ENCODE results near the gene PON1. TPM values are rescaled to one million over a fixed set of nuclear protein-coding genes. Genes with fewer than 3 reads are reported as not detected.

Gene PON1
- total and polyA plus RNA-seq, 2 donors from 2014 or later = 0.28 TPM; not detected in 1

GRCh38 chr7:95342029-95342428 lies 17.7 kb upstream of the PON1 start:
- TF ChIP-seq CTCF (IDR thresholded peaks at IDR 0.05; ENCODE audit: borderline replicate concordance, extremely low read depth, insufficient read depth) = no peak
- Histone ChIP-seq H3K27me3 (ENCODE audit: control insufficient read depth, insufficient read depth, low read length) (no peaks in the 10 kb centered on the region), H3K4me1 (ENCODE audit: control insufficient read depth in 2 of 3, insufficient read depth in 2 of 3, low read depth in 1 of 3, low read length in 3 of 3) (no peaks in the 10 kb centered on the region), H3K4me3 (ENCODE audit: low read length in 3 of 3) (no peak overlapping the region), H3K9ac (ENCODE audit: low read length in 3 of 3) (no peak overlapping the region), H3K27ac (ENCODE audit: low read depth in 2 of 2, low read length in 2 of 2) (no peak overlapping the region), H3K9me3 (ENCODE audit: control insufficient read depth in 2 of 3, insufficient read depth in 1 of 3, low read length in 3 of 3) (no peaks in the 10 kb centered on the region), H3K36me3 (ENCODE audit: control insufficient read depth in 2 of 3, insufficient read depth in 3 of 3, low read length in 3 of 3) (no peaks in the 10 kb centered on the region)
- no peak for DNase-seq
- intact Hi-C loops (cut with DNase I) = no loop called here
- FAIRE-seq = no peak

GRCh38 chr7:95340491-95340890 lies 16.2 kb upstream of the PON1 start:
- Histone ChIP-seq H3K4me3 (ENCODE audit: low read length in 3 of 3) (no peak overlapping the region), H3K36me3 (ENCODE audit: control insufficient read depth in 2 of 3, insufficient read depth in 3 of 3, low read length in 3 of 3) (no peaks in the 10 kb centered on the region), H3K9me3 (ENCODE audit: control insufficient read depth in 2 of 3, insufficient read depth in 1 of 3, low read length in 3 of 3) (no peaks in the 10 kb centered on the region), H3K27me3 (ENCODE audit: control insufficient read depth, insufficient read depth, low read length) (no peaks in the 10 kb centered on the region), H3K9ac (ENCODE audit: low read length in 3 of 3) (no peak overlapping the region), H3K27ac (ENCODE audit: low read depth in 2 of 2, low read length in 2 of 2) (no peak overlapping the region), H3K4me1 (ENCODE audit: control insufficient read depth in 2 of 3, insufficient read depth in 2 of 3, low read depth in 1 of 3, low read length in 3 of 3) (no peaks in the 10 kb centered on the region)
- no peak for FAIRE-seq
- TF ChIP-seq CTCF (IDR thresholded peaks at IDR 0.05; ENCODE audit: borderline replicate concordance, extremely low read depth, insufficient read depth) = no peak
- intact Hi-C loops (cut with DNase I) = no loop called here
- DNase-seq = no peak

GRCh38 chr7:95338832-95339231 lies 14.5 kb upstream of the PON1 start:
- DNase-seq (no peak), FAIRE-seq (no peak)
- Histone ChIP-seq H3K36me3 (ENCODE audit: control insufficient read depth in 2 of 3, insufficient read depth in 3 of 3, low read length in 3 of 3) (no peaks in the 10 kb centered on the region), H3K9me3 (ENCODE audit: control insufficient read depth in 2 of 3, insufficient read depth in 1 of 3, low read length in 3 of 3) (no peaks in the 10 kb centered on the region), H3K27me3 (ENCODE audit: control insufficient read depth, insufficient read depth, low read length) (no peaks in the 10 kb centered on the region), H3K27ac (ENCODE audit: low read depth in 2 of 2, low read length in 2 of 2) (no peak overlapping the region), H3K4me3 (ENCODE audit: low read length in 3 of 3) (no peak overlapping the region), H3K9ac (ENCODE audit: low read length in 3 of 3) (no peak overlapping the region), H3K4me1 (ENCODE audit: control insufficient read depth in 2 of 3, insufficient read depth in 2 of 3, low read depth in 1 of 3, low read length in 3 of 3) (no peaks in the 10 kb centered on the region)
- intact Hi-C loops (cut with DNase I) = no loop called here
- no peak for TF ChIP-seq CTCF (IDR thresholded peaks at IDR 0.05; ENCODE audit: borderline replicate concordance, extremely low read depth, insufficient read depth)

- Histone ChIP-seq H3K4me3 (ENCODE audit: low read length in 3 of 3) (no peak overlapping the region), H3K9ac (ENCODE audit: low read length in 3 of 3) (no peak overlapping the region), H3K4me1 (ENCODE audit: control insufficient read depth in 2 of 3, insufficient read depth in 2 of 3, low read depth in 1 of 3, low read length in 3 of 3) (no peaks in the 10 kb centered on the region), H3K27ac (ENCODE audit: low read depth in 2 of 2, low read length in 2 of 2) (no peak overlapping the region), H3K9me3 (ENCODE audit: control insufficient read depth in 2 of 3, insufficient read depth in 1 of 3, low read length in 3 of 3) (no peaks in the 10 kb centered on the region), H3K36me3 (ENCODE audit: control insufficient read depth in 2 of 3, insufficient read depth in 3 of 3, low read length in 3 of 3) (no peaks in the 10 kb centered on the region), H3K27me3 (ENCODE audit: control insufficient read depth, insufficient read depth, low read length) (no peaks in the 10 kb centered on the region)
- FAIRE-seq (no peak), DNase-seq (no peak)
- no peak for TF ChIP-seq CTCF (IDR thresholded peaks at IDR 0.05; ENCODE audit: borderline replicate concordance, extremely low read depth, insufficient read depth)
- intact Hi-C loops (cut with DNase I) = no loop called here
Observed at GRCh38 chr7:95335093-95335492, 10.8 kb upstream of the PON1 start.
